Measurements from ENCODE around the gene VDR.

The VDR gene

DNA sequence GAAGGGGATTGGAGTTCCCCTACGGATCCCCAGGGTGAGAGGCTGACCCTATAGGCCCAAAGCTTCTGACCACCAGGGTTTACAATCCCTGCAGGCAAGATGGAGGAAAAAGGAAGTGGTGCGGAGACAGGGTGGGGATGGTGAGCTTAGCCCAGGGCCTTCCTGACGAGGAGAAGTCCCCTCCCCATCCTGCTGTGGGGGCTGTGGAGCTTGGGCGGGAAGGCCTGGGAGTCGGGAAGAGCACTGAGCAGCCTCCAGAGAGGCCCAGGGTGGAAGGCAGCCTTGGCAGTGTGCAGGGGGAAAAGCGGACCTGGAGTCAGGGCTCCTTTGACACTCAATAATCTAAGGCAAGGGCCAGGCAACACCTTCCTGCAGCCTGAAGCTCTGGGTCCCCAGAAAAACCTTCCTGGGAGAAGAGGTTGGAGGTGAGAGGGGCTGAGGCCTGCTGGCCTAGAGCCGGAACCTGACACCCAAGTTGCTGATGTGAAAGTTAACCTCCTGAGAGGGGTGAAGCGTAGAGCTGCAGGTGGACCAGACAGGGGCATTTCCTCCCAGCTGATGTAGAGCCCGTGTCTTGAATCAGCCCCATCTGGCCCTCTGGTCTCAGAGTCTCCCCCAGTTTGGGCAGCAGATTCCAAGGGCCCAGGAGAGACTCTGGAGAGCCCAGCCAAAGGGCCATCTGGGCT lies 91.1 kb downstream of the VDR start:
- no peak for TF ChIP-seq ISL1 (CRISPR knock-in tag; IDR thresholded peaks at IDR 0.05)
- TF ChIP-seq, protein P1, sequence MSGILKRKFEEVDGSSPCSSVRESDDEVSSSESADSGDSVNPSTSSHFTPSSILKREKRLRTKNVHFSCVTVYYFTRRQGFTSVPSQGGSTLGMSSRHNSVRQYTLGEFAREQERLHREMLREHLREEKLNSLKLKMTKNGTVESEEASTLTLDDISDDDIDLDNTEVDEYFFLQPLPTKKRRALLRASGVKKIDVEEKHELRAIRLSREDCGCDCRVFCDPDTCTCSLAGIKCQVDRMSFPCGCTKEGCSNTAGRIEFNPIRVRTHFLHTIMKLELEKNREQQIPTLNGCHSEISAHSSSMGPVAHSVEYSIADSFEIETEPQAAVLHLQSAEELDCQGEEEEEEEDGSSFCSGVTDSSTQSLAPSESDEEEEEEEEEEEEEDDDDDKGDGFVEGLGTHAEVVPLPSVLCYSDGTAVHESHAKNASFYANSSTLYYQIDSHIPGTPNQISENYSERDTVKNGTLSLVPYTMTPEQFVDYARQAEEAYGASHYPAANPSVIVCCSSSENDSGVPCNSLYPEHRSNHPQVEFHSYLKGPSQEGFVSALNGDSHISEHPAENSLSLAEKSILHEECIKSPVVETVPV (CRISPR knock-in tag; IDR thresholded peaks at IDR 0.05) = no peak
- no peak for TF ChIP-seq TOX (CRISPR knock-in tag; IDR thresholded peaks at IDR 0.05; ENCODE audit: borderline replicate concordance)
- TF ChIP-seq, protein P2, sequence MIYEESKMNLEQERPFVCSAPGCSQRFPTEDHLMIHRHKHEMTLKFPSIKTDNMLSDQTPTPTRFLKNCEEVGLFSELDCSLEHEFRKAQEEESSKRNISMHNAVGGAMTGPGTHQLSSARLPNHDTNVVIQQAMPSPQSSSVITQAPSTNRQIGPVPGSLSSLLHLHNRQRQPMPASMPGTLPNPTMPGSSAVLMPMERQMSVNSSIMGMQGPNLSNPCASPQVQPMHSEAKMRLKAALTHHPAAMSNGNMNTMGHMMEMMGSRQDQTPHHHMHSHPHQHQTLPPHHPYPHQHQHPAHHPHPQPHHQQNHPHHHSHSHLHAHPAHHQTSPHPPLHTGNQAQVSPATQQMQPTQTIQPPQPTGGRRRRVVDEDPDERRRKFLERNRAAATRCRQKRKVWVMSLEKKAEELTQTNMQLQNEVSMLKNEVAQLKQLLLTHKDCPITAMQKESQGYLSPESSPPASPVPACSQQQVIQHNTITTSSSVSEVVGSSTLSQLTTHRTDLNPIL (CRISPR knock-in tag; IDR thresholded peaks at IDR 0.05; ENCODE audit: low read depth) = no peak
- TF ChIP-seq ZFP30 (CRISPR knock-in tag; IDR thresholded peaks at IDR 0.05) = no peak
- no peak for TF ChIP-seq ARNTL (CRISPR knock-in tag; IDR thresholded peaks at IDR 0.05; ENCODE audit: borderline replicate concordance, low read depth)
- TF ChIP-seq TCF4 (CRISPR knock-in tag; IDR thresholded peaks at IDR 0.05; ENCODE audit: borderline replicate concordance) = no peak
- no peak for TF ChIP-seq BACH2 (CRISPR knock-in tag; IDR thresholded peaks at IDR 0.05; ENCODE audit: borderline replicate concordance)
- no peak for TF ChIP-seq PPARA (CRISPR knock-in tag; IDR thresholded peaks at IDR 0.05; ENCODE audit: borderline replicate concordance)
- TF ChIP-seq, protein P3, sequence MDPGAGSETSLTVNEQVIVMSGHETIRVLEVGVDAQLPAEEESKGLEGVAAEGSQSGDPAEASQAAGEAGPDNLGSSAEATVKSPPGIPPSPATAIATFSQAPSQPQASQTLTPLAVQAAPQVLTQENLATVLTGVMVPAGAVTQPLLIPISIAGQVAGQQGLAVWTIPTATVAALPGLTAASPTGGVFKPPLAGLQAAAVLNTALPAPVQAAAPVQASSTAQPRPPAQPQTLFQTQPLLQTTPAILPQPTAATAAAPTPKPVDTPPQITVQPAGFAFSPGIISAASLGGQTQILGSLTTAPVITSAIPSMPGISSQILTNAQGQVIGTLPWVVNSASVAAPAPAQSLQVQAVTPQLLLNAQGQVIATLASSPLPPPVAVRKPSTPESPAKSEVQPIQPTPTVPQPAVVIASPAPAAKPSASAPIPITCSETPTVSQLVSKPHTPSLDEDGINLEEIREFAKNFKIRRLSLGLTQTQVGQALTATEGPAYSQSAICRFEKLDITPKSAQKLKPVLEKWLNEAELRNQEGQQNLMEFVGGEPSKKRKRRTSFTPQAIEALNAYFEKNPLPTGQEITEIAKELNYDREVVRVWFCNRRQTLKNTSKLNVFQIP (CRISPR knock-in tag; IDR thresholded peaks at IDR 0.05; ENCODE audit: borderline replicate concordance, low read depth) = no peak
- TF ChIP-seq ZNF565 (CRISPR knock-in tag; conservative IDR thresholded peaks at IDR 0.05; ENCODE audit: low read depth) = no peak
- TF ChIP-seq RARB (CRISPR knock-in tag; IDR thresholded peaks at IDR 0.05) = no peak
- TF ChIP-seq CSDC2 (CRISPR knock-in tag; IDR thresholded peaks at IDR 0.05) = no peak
- TF ChIP-seq ZC3H10 (CRISPR knock-in tag; IDR thresholded peaks at IDR 0.05) = no peak
- peak; percentile 2 for ATAC-seq

DNA sequence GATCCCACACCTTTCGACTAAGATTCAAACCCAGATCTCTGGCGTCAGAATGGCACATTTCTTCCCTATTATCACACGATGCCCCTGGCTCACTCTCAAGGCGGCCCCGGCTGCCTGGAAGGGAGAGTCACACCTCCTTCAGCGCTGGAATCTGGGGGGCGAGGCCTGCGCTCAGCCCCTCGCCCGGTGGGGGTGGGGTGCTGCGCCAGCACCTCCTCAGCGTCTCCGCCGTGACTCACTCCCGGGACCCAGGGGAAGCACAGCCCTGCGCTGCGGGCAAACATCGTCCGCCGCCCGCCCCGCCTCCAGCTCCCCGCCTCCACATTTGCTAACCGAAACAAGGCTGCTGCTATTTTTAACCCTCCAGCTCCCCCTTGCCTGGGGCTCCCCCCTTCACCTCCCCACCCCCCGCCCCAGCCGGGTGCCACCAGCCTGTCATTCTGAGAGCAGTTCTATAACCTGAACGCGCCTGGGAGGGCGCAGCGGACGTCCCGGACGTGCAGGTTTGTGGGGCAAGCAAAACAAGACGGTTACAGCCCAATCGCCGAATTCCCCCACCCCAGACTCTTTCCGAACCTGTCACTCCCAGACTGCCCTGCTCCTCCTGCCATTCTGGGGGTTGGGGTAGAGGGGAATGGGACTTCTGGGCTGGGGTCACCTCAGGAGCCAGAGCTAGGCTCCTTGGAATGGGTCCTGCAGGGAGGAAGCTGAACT lies 91.8 kb downstream of the VDR start:
- ATAC-seq = peak; percentile 76
- TF ChIP-seq ZFP3 (CRISPR knock-in tag; IDR thresholded peaks at IDR 0.05) = 0 out of 2 replicates have a peak, but pooled peaks have one; percentile 45
- TF ChIP-seq TCF4 (CRISPR knock-in tag; IDR thresholded peaks at IDR 0.05; ENCODE audit: borderline replicate concordance) = no peak
- TF ChIP-seq, protein P4, sequence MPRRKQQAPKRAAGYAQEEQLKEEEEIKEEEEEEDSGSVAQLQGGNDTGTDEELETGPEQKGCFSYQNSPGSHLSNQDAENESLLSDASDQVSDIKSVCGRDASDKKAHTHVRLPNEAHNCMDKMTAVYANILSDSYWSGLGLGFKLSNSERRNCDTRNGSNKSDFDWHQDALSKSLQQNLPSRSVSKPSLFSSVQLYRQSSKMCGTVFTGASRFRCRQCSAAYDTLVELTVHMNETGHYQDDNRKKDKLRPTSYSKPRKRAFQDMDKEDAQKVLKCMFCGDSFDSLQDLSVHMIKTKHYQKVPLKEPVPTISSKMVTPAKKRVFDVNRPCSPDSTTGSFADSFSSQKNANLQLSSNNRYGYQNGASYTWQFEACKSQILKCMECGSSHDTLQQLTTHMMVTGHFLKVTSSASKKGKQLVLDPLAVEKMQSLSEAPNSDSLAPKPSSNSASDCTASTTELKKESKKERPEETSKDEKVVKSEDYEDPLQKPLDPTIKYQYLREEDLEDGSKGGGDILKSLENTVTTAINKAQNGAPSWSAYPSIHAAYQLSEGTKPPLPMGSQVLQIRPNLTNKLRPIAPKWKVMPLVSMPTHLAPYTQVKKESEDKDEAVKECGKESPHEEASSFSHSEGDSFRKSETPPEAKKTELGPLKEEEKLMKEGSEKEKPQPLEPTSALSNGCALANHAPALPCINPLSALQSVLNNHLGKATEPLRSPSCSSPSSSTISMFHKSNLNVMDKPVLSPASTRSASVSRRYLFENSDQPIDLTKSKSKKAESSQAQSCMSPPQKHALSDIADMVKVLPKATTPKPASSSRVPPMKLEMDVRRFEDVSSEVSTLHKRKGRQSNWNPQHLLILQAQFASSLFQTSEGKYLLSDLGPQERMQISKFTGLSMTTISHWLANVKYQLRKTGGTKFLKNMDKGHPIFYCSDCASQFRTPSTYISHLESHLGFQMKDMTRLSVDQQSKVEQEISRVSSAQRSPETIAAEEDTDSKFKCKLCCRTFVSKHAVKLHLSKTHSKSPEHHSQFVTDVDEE (CRISPR knock-in tag; IDR thresholded peaks at IDR 0.05) = no peak
- TF ChIP-seq ZNF70 (CRISPR knock-in tag; IDR thresholded peaks at IDR 0.05) = no peak
- no peak for TF ChIP-seq TOX (CRISPR knock-in tag; IDR thresholded peaks at IDR 0.05; ENCODE audit: borderline replicate concordance)
- TF ChIP-seq ESRRG (CRISPR knock-in tag; IDR thresholded peaks at IDR 0.05) = no peak

DNA sequence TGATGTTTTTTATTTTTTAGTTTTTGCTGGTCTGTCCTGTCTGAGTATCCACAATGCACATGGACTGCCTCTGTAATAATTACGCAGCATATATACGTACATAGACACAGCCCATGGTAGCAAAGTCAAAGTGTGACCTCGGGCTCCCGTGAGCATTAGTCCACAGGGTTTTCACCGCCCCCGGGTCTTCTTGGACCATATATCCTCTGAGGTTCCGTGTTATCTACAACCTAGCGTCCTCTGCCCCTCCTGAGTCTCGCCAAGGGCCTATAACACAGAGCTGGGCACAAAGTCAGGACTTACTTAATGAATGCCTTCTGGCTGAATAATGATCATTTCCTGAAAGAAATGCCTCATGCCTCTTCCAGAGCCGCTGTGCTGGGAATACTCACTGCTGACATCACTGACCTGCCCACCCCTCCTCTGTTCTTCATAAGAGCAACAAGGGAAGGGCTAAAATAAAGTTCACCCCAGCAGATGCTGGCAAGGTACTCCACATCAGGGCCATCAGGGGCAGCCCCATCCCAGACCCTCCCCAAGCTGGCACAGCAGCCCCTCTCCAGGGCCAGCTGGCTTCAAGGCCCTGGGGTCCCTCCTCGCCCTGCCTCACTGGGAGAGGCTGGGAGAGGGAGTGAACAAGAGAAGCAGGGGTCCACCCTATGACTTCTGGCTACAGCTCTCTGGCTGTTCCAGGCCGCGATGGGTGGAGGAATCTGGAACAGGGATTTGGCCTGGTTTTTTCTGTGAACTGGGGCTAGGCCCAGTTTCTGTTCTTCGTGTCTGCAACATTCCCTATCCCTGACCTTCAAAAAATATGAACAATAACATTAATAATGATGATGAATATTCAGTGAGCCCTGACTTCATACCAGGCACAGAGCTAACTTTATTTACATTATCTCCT lies 93.0 kb downstream of the VDR start:
- peak; percentile 39 for ATAC-seq
- no peak for TF ChIP-seq OSR1 (CRISPR knock-in tag; IDR thresholded peaks at IDR 0.05)
- peak; percentile 25; the same call in 1 of the 2 replicates for TF ChIP-seq SNAI2 (CRISPR knock-in tag; IDR thresholded peaks at IDR 0.05)
- TF ChIP-seq ZNF8 (CRISPR knock-in tag; IDR thresholded peaks at IDR 0.05) = no peak
- TF ChIP-seq ISL1 (CRISPR knock-in tag; IDR thresholded peaks at IDR 0.05) = peak; percentile 12
